SK-N-SH treated with all-trans-retinoic acid at 6 μM for 48 hours (cell line): ENCODE data around the gene CFAP251.

Experiments used
- ATAC-seq: fragments of 200-7000 bp; cut with Tn5 transposase; 3 replicates; pipeline ENCODE4 v1.9.1; 2020; ENCODE audit warnings: mild to moderate bottlenecking, moderate library complexity
- ARNTL ChIP-seq: fragments of 450-650 bp; formaldehyde crosslinking; IDR thresholded peaks from 2 replicates; pipeline ENCODE4 v1.5.0; 2020; ENCODE audit warnings: low read depth, mild to moderate bottlenecking, moderate library complexity, borderline replicate concordance
- BACH2 ChIP-seq: fragments of 250-450 bp; sonication (Bioruptor Pico); IDR thresholded peaks from 2 replicates; pipeline ENCODE4 v1.9.0; 2021; ENCODE audit warnings: mild to moderate bottlenecking, borderline replicate concordance
- ESRRG ChIP-seq: fragments of 250-450 bp; sonication (Bioruptor Pico); IDR thresholded peaks from 2 replicates; pipeline ENCODE4 v1.6.1; 2021; ENCODE audit warnings: mild to moderate bottlenecking
- GLIS3 ChIP-seq: fragments of 250-450 bp; sonication (Bioruptor Pico); IDR thresholded peaks from 2 replicates; pipeline ENCODE4 v1.5.0; 2020; ENCODE audit warnings: mild to moderate bottlenecking, moderate library complexity
- ISL1 ChIP-seq: fragments of 250-450 bp; sonication (Bioruptor Pico); IDR thresholded peaks from 2 replicates; pipeline ENCODE4 v2.1.2; 2022; ENCODE audit warnings: mild to moderate bottlenecking, moderate library complexity
- OSR1 ChIP-seq: fragments of 250-450 bp; sonication (Bioruptor Pico); IDR thresholded peaks from 2 replicates; pipeline ENCODE4 v1.8.0; 2022; ENCODE audit warnings: moderate library complexity, mild to moderate bottlenecking, inconsistent platforms
- PPARA ChIP-seq: fragments of 250-450 bp; sonication (Bioruptor Pico); IDR thresholded peaks from 2 replicates; pipeline ENCODE4 v1.5.0; 2020; ENCODE audit warnings: mild to moderate bottlenecking, borderline replicate concordance
- RARB ChIP-seq: fragments of 250-450 bp; sonication (Bioruptor Pico); IDR thresholded peaks from 2 replicates; pipeline ENCODE4 v1.8.0; 2021; ENCODE audit warnings: mild to moderate bottlenecking, moderate library complexity
- SNAI2 ChIP-seq: fragments of 250-450 bp; sonication (Bioruptor Pico); IDR thresholded peaks from 2 replicates; pipeline ENCODE4 v1.5.0; 2020; ENCODE audit warnings: mild to moderate bottlenecking, moderate library complexity
- TCF4 ChIP-seq: fragments of 250-450 bp; sonication (Bioruptor Pico); IDR thresholded peaks from 2 replicates; pipeline ENCODE4 v1.8.0; 2021; ENCODE audit warnings: mild to moderate bottlenecking, moderate library complexity, borderline replicate concordance
- TOX ChIP-seq: fragments of 250-450 bp; sonication (Bioruptor Pico); IDR thresholded peaks from 2 replicates; pipeline ENCODE4 v1.8.0; 2021; ENCODE audit warnings: mild to moderate bottlenecking, moderate library complexity, borderline replicate concordance
- ZFP3 ChIP-seq: fragments of 250-450 bp; sonication (Bioruptor Pico); IDR thresholded peaks from 2 replicates; pipeline ENCODE4 v1.5.0; 2020; ENCODE audit warnings: mild to moderate bottlenecking, moderate library complexity
- ZNF565 ChIP-seq: fragments of 450-650 bp; formaldehyde crosslinking; conservative IDR thresholded peaks from 2 replicates; pipeline ENCODE4 v1.5.0; 2020; ENCODE audit warnings: low read depth, mild to moderate bottlenecking, moderate library complexity
- ZNF70 ChIP-seq: fragments of 450-650 bp; formaldehyde crosslinking; IDR thresholded peaks from 2 replicates; pipeline ENCODE4 v1.5.0; 2020; ENCODE audit warnings: mild to moderate bottlenecking, moderate library complexity
- ZNF8 ChIP-seq: fragments of 450-650 bp; formaldehyde crosslinking; IDR thresholded peaks from 2 replicates; pipeline ENCODE4 v1.5.0; 2020; ENCODE audit warnings: mild to moderate bottlenecking, moderate library complexity
- TF ChIP-seq, protein P1 (sequence below): fragments of 250-450 bp; sonication (Bioruptor Pico); IDR thresholded peaks from 2 replicates; pipeline ENCODE4 v1.8.0; 2021; ENCODE audit warnings: low read depth, mild to moderate bottlenecking, moderate library complexity, borderline replicate concordance
- TF ChIP-seq, protein P2 (sequence below): fragments of 250-450 bp; sonication (Bioruptor Pico); IDR thresholded peaks from 2 replicates; pipeline ENCODE4 v1.5.0; 2020; ENCODE audit warnings: mild to moderate bottlenecking, moderate library complexity
- TF ChIP-seq, protein P3 (sequence below): fragments of 250-450 bp; sonication (Bioruptor Pico); IDR thresholded peaks from 2 replicates; pipeline ENCODE4 v1.5.1; 2020; ENCODE audit warnings: low read depth, mild to moderate bottlenecking, moderate library complexity
- TF ChIP-seq, protein P4 (sequence below): fragments of 250-450 bp; sonication (Bioruptor Pico); IDR thresholded peaks from 2 replicates; pipeline ENCODE4 v1.5.1; 2021; ENCODE audit warnings: mild to moderate bottlenecking, moderate library complexity
- TF ChIP-seq, protein P5 (sequence below): fragments of 250-450 bp; sonication (Bioruptor Pico); IDR thresholded peaks from 2 replicates; pipeline ENCODE4 v1.8.0; 2020; ENCODE audit warnings: mild to moderate bottlenecking, moderate library complexity, borderline replicate concordance

The CFAP251 gene

DNA sequence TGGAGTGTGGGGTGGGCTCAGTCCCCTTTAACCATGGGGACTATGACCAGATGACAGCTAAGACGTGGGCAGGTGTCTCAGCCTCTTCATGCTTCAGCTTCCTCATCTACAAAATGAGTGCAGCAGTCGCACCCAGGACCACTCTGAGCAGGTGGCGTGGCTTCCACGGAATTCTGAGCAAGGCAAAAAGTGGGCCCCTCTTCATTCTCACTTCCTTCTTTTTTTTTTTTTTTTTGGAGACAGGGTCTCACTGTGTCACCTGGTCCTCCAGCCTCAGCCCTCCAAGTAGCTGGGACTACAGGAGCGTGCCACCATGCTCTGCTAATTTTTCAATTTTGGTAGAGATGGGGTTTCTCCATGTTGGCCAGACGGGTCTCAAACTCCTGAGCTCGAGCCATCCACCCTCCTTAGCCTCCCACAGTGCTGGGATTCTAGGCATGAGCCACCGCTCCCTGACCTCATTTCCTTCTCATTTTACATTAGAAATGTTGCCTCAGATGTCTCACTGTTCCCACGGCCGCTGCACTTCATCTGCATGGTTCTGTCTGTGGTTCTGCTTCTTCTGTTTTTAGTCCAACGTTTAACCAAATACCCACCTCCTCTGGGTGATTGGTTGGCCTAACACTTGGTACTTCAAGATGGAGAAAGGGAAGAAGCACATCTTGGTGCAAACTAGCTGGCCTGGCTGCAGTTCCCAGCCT lies 61.9 kb downstream of the CFAP251 start:
- no peak; the same call in 2 of the 3 replicates for ATAC-seq

DNA sequence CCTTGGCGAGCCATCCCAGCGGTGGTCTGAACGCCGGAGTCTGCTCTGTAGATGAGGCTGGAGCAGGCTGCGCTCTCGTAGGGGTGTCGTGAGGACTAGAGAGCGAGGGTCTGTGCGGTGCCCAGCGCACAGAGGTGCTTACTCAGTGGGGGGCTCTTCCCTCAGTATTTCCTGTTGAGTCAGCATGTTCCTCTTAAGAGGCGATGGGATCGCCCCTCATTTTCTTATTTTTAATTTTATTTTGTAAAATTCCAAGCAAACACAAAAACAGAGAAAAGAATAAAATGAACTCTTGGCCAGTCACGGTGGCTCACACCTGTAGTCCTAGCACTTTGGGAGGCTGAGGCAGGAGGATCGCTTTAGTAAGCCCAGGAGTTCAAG lies 62.5 kb downstream of the CFAP251 start:
- no peak for TF ChIP-seq ESRRG (CRISPR knock-in tag)
- TF ChIP-seq ISL1 (CRISPR knock-in tag): no peak
- TF ChIP-seq ZFP3 (CRISPR knock-in tag): no peak
- no peak for TF ChIP-seq ZNF565
- no peak for TF ChIP-seq RARB (CRISPR knock-in tag)
- no peak for TF ChIP-seq GLIS3
- no peak for TF ChIP-seq BACH2 (CRISPR knock-in tag)
- TF ChIP-seq, all 23 proteins: peak for 0
- no peak for ATAC-seq

More for the DNA sequence above, 61.9 kb downstream of the CFAP251 start:
- TF ChIP-seq SNAI2 (no peak), ZFP3 (CRISPR knock-in tag) (no peak), ZNF8 (CRISPR knock-in tag) (no peak), PPARA (CRISPR knock-in tag) (no peak), RARB (CRISPR knock-in tag) (no peak), ISL1 (CRISPR knock-in tag) (no peak), ZNF70 (CRISPR knock-in tag) (no peak)
- TF ChIP-seq, protein P1, sequence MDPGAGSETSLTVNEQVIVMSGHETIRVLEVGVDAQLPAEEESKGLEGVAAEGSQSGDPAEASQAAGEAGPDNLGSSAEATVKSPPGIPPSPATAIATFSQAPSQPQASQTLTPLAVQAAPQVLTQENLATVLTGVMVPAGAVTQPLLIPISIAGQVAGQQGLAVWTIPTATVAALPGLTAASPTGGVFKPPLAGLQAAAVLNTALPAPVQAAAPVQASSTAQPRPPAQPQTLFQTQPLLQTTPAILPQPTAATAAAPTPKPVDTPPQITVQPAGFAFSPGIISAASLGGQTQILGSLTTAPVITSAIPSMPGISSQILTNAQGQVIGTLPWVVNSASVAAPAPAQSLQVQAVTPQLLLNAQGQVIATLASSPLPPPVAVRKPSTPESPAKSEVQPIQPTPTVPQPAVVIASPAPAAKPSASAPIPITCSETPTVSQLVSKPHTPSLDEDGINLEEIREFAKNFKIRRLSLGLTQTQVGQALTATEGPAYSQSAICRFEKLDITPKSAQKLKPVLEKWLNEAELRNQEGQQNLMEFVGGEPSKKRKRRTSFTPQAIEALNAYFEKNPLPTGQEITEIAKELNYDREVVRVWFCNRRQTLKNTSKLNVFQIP: no peak
- TF ChIP-seq, protein P2, sequence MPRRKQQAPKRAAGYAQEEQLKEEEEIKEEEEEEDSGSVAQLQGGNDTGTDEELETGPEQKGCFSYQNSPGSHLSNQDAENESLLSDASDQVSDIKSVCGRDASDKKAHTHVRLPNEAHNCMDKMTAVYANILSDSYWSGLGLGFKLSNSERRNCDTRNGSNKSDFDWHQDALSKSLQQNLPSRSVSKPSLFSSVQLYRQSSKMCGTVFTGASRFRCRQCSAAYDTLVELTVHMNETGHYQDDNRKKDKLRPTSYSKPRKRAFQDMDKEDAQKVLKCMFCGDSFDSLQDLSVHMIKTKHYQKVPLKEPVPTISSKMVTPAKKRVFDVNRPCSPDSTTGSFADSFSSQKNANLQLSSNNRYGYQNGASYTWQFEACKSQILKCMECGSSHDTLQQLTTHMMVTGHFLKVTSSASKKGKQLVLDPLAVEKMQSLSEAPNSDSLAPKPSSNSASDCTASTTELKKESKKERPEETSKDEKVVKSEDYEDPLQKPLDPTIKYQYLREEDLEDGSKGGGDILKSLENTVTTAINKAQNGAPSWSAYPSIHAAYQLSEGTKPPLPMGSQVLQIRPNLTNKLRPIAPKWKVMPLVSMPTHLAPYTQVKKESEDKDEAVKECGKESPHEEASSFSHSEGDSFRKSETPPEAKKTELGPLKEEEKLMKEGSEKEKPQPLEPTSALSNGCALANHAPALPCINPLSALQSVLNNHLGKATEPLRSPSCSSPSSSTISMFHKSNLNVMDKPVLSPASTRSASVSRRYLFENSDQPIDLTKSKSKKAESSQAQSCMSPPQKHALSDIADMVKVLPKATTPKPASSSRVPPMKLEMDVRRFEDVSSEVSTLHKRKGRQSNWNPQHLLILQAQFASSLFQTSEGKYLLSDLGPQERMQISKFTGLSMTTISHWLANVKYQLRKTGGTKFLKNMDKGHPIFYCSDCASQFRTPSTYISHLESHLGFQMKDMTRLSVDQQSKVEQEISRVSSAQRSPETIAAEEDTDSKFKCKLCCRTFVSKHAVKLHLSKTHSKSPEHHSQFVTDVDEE (CRISPR knock-in tag): no peak

DNA sequence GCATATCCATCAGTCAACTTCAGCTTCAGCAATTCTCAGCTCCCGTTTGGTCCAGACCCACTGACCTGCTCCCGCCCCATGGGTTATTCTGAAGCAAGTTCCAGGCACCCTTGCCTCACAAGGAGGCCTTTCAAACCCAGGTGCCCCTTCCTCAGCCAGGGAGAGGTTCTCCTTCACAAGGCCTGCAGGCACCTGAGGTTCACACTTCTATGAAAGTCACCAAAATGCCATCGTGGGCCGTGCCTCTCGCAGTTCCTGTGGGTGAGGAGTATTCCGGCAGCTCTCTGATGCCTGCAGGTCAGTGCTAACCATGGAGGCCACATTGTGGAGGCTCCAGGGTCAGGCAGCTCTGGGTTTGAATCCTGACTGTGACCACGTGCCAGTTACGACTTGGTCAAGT lies 63.1 kb downstream of the CFAP251 start:
- no peak for ATAC-seq
- TF ChIP-seq ARNTL (CRISPR knock-in tag) (no peak), BACH2 (CRISPR knock-in tag) (no peak), RARB (CRISPR knock-in tag) (no peak), ESRRG (CRISPR knock-in tag) (no peak), ZNF70 (CRISPR knock-in tag) (no peak), ZNF565 (no peak), TOX (CRISPR knock-in tag) (no peak), SNAI2 (no peak), GLIS3 (no peak), TCF4 (CRISPR knock-in tag) (no peak), ZFP3 (CRISPR knock-in tag) (no peak), PPARA (CRISPR knock-in tag) (no peak), OSR1 (CRISPR knock-in tag) (no peak)
- TF ChIP-seq, protein P3, sequence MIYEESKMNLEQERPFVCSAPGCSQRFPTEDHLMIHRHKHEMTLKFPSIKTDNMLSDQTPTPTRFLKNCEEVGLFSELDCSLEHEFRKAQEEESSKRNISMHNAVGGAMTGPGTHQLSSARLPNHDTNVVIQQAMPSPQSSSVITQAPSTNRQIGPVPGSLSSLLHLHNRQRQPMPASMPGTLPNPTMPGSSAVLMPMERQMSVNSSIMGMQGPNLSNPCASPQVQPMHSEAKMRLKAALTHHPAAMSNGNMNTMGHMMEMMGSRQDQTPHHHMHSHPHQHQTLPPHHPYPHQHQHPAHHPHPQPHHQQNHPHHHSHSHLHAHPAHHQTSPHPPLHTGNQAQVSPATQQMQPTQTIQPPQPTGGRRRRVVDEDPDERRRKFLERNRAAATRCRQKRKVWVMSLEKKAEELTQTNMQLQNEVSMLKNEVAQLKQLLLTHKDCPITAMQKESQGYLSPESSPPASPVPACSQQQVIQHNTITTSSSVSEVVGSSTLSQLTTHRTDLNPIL (CRISPR knock-in tag): no peak
- TF ChIP-seq, protein P4, sequence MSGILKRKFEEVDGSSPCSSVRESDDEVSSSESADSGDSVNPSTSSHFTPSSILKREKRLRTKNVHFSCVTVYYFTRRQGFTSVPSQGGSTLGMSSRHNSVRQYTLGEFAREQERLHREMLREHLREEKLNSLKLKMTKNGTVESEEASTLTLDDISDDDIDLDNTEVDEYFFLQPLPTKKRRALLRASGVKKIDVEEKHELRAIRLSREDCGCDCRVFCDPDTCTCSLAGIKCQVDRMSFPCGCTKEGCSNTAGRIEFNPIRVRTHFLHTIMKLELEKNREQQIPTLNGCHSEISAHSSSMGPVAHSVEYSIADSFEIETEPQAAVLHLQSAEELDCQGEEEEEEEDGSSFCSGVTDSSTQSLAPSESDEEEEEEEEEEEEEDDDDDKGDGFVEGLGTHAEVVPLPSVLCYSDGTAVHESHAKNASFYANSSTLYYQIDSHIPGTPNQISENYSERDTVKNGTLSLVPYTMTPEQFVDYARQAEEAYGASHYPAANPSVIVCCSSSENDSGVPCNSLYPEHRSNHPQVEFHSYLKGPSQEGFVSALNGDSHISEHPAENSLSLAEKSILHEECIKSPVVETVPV (CRISPR knock-in tag): no peak
- TF ChIP-seq, protein P5, sequence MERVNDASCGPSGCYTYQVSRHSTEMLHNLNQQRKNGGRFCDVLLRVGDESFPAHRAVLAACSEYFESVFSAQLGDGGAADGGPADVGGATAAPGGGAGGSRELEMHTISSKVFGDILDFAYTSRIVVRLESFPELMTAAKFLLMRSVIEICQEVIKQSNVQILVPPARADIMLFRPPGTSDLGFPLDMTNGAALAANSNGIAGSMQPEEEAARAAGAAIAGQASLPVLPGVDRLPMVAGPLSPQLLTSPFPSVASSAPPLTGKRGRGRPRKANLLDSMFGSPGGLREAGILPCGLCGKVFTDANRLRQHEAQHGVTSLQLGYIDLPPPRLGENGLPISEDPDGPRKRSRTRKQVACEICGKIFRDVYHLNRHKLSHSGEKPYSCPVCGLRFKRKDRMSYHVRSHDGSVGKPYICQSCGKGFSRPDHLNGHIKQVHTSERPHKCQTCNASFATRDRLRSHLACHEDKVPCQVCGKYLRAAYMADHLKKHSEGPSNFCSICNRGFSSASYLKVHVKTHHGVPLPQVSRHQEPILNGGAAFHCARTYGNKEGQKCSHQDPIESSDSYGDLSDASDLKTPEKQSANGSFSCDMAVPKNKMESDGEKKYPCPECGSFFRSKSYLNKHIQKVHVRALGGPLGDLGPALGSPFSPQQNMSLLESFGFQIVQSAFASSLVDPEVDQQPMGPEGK (CRISPR knock-in tag): no peak
